Coronary artery (tissue), 2 donors: ENCODE results near the gene EXD2.

Experiments used
- DNase-seq: peaks from one replicate; pipeline ENCODE4 v3.0.0-alpha.2; 2017; ENCODE audit warnings: low spot score
- H3K27ac ChIP-seq, 2 donors: fragments of 200-600 bp; sonication (generic); one replicate each; pipeline ENCODE4 v1.5.1; 2016 to 2019
- H3K4me3 ChIP-seq: fragments of 200-600 bp; sonication (generic); 2 replicates; pipeline ENCODE4 v1.5.1; 2016; ENCODE audit warnings: mild to moderate bottlenecking, moderate library complexity
- TF ChIP-seq, protein P1 (sequence below): fragments of 200-600 bp; sonication (generic); IDR thresholded peaks from one replicate; pipeline ENCODE4 v1.5.1; 2019; ENCODE audit warnings: antibody characterized with exemption

The EXD2 gene

DNA sequence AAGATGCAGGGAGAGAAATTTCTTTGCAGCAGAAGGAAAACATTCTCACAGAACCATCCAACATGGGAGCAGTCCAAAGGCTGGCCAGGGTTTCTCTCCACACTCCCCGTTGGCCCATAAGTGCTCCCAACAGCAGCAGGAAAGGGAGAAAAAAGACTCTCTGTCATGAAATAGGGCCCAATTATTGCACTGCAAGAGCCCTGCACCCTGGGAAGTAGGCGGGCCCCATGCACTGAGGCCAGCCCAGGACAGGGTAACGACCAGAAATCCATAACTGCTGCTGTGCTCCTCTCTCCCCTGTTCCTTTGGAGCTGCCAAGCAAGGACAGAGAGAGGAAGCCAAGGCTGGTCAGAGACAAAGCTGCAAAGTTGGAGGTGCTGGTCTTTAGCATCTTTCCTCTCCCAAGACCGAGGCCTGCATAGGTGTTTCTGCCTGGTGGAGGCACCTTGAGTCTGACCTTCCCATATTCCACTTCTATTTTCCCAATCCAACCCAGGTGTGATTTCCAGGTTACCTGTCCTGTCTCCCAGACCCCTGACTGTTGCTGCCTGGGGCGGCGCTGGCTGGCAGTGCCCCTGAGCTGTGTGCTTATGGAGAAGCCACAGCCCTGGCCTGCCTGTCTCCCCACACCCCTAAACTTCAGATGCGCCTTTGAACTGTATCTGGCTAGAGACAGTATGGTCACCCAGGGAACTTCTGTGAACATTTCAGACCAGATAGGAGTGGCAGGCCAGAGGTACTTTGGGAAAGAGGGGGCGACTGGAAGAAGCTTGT, 75.5 kb downstream of the EXD2 start:
- H3K4me3 ChIP-seq: no peak overlapping the region
- H3K27ac ChIP-seq: no peak overlapping the region
- TF ChIP-seq, protein P1, sequence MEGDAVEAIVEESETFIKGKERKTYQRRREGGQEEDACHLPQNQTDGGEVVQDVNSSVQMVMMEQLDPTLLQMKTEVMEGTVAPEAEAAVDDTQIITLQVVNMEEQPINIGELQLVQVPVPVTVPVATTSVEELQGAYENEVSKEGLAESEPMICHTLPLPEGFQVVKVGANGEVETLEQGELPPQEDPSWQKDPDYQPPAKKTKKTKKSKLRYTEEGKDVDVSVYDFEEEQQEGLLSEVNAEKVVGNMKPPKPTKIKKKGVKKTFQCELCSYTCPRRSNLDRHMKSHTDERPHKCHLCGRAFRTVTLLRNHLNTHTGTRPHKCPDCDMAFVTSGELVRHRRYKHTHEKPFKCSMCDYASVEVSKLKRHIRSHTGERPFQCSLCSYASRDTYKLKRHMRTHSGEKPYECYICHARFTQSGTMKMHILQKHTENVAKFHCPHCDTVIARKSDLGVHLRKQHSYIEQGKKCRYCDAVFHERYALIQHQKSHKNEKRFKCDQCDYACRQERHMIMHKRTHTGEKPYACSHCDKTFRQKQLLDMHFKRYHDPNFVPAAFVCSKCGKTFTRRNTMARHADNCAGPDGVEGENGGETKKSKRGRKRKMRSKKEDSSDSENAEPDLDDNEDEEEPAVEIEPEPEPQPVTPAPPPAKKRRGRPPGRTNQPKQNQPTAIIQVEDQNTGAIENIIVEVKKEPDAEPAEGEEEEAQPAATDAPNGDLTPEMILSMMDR: no peak
- DNase-seq: no peak

DNA sequence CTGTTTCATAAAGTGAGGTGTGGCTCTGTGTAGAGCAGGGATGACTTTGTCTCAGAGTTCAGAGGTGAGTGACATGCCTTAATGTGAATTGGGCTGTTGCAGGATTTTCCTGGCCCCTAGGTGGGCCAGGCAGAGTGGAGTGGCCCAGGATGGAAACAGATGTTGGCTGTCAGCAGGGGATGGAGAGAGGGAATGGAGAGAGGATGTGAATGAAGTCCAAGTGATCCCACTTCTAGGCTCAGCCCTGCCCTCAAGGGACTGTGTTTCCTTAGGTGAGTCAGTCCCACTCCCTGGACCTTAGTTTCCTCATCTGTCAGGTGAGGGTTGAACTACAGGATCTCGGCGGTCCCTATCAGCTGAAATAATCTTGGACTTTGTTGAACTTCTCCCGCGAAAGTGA, 76.2 kb downstream of the EXD2 start:
- H3K4me3 ChIP-seq: no peak overlapping the region
- peak overlapping the region; percentile 38 to 73 for H3K27ac ChIP-seq
- TF ChIP-seq, protein P1: no peak
- no peak for DNase-seq

DNA sequence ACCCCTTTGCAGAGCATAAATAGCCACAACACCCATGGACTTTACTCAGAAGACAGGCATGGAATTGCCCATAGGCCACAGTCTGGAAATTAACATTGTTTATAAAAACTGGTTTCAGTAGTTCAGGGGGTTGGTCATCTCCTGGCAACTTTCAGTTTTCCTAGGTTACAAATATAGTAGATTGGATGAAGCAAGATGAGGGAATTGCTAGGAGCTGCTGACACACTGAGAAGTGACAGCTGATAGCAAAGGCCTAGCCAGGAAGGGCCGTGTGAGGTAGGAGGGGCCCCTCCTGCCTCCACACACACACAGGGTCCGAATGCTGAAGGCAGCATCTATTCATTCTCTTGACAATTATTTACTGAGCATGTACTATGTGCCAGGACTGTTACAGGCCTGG, 76.9 kb downstream of the EXD2 start:
- Histone ChIP-seq H3K27ac (peak overlapping the region; percentile 38 to 73), H3K4me3 (no peak overlapping the region)
- no peak for DNase-seq
- TF ChIP-seq, protein P1: no peak

DNA sequence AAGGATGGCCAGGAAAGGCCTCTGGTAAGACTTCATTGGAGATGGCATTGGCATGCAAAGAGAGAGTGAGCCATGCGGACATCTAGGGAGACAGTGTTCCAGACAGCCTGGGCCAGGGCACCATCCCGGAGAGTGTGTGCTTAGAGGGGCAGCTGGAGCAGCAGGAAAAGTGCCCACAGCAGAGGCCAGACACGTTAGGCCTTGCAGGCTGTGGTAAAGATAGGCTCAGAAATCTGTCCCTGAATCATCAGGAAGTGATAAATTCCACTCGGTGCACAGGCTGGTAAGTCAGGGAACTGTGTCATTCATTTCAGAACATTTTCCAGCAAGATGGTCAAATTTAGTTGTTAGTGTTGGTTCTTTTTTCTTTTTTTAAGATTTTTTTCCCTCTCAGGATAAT, 77.5 kb downstream of the EXD2 start:
- TF ChIP-seq, protein P1: no peak
- DNase-seq: no peak
- Histone ChIP-seq H3K27ac (peak overlapping the region; percentile 38 to 73), H3K4me3 (no peak overlapping the region)

DNA sequence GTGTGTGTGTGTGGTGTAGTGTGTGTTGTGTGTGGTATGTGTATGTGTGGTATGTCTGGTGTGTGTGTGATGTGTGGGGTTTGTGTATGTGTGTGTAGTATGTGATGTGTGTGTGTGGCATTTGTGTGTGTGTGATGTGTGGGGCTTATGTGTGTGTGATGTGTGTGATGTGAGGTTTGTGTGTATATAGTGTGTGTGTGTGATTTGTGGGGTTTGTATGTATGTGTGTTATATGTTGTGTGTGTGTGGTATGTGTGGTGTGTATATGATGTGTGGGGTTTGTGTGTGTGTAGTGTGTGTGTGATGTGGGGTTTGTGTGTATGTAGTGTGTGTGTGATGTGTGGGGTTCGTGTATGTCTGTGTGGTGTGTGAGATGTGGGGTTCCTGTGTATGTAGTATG, 78.1 kb downstream of the EXD2 start:
- peak overlapping the region; percentile 38 to 66 for H3K27ac ChIP-seq
- TF ChIP-seq, protein P1: no peak
- H3K4me3 ChIP-seq: no peak overlapping the region
- no peak for DNase-seq

DNA sequence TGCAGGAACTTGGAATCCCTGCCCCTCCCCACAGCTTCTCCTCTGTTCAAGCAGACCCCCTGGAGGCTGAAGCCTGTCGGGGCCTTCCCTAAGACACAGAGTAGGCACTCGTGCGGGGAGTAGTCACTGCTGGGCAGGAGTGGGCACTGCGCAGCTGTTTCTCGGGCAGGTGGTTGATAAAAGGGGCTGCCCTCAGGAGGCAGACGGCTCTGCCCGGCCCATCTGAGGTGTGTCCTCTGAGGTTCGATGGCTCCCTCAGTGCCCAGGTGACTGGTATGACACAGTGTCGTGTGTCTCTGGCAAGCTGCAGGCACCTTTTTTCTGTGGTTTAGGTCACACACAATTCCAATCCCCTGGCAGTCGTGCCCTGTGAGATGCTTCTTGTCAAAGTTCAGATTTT, 78.8 kb downstream of the EXD2 start:
- TF ChIP-seq, protein P1: no peak
- H3K27ac ChIP-seq: no peak overlapping the region
- no peak for DNase-seq

More for the DNA sequence above, 78.8 kb downstream of the EXD2 start:
- no peak overlapping the region for H3K4me3 ChIP-seq
